Measurements from ENCODE around the gene TBCE. TPM values are rescaled to one million over a fixed set of nuclear protein-coding genes. Genes with fewer than 3 reads are reported as not detected.

TBCE gene
- total RNA-seq, 2 experiments from 2014 or later: 18.8 to 22.1 TPM

DNA sequence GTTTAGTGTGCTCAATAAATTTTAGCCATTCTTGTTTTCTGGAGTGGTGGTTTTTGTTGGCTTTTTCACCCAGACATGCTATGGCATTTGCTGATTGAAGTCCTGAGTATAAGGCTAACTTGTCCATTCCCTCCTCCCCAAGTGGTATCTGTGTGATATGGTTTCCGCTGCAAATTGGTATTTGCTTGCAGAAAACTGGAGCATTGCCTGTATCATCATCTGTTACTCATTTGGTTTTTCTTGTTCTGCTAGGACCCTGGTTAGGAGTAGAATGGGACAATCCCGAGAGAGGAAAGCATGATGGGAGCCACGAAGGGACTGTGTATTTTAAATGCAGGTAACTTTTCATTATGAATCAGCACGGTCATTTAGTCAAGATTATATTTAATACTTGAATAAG lies 34.0 kb downstream of the TBCE start:
- Mint-ChIP-seq H3K4me1 (ENCODE audit: low read depth) (peaks cover 2% of the 10 kb centered on the region), H3K4me3 (no peak overlapping the region), H3K27ac (no peak overlapping the region), H3K36me3 (ENCODE audit: low read depth) (peaks cover 5% of the 10 kb centered on the region), H3K9me3 (no peaks in the 10 kb centered on the region), H3K27me3 (ENCODE audit: low read depth) (no peaks in the 10 kb centered on the region)
- intact Hi-C loops (cut with micrococcal nuclease): no loop called here
- DNase-seq: no peak
- CTCF ChIA-PET: no interaction called here

DNA sequence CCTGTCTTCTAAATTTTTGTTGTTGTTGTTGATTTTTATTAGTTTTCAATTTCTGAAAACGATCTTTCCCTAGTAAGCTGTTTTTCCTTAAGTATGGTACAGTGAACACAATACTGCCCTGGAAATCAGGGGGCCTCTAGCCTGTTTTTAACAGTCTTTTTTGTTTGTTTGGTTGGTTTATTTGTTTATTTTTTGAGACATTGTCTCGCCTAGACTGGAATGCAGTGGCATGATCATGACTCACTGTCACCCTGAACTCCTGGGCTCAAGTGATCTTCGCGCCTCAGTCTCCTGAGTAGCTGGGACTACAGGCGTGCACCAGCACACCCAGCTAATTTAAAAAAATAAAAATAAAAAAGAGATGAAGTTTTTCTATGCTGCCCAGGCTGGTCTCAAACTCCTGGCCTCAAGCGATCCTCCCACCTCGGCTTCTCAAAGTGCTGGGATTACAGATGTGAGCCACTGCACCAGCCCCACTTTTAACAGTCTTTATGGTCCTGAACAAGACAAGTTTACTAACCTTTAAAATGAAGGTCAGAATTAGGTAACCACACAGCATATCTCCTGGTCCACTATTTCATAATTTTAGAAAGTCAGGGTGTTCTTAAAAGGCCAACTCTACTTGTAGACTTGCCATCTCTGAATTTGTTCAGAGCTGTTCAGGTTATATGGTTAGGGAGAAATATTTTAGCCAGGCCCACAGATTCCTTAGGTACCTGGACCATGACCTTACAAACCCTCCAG lies 35.4 kb downstream of the TBCE start:
- Mint-ChIP-seq H3K27ac (no peak overlapping the region), H3K36me3 (ENCODE audit: low read depth) (peaks cover 5% of the 10 kb centered on the region), H3K4me1 (ENCODE audit: low read depth) (peaks cover 2% of the 10 kb centered on the region), H3K9me3 (no peaks in the 10 kb centered on the region), H3K27me3 (ENCODE audit: low read depth) (no peaks in the 10 kb centered on the region), H3K4me3 (no peak overlapping the region)
- no peak for DNase-seq
- intact Hi-C loops (cut with micrococcal nuclease): no loop called here
- CTCF ChIA-PET: no interaction called here

DNA sequence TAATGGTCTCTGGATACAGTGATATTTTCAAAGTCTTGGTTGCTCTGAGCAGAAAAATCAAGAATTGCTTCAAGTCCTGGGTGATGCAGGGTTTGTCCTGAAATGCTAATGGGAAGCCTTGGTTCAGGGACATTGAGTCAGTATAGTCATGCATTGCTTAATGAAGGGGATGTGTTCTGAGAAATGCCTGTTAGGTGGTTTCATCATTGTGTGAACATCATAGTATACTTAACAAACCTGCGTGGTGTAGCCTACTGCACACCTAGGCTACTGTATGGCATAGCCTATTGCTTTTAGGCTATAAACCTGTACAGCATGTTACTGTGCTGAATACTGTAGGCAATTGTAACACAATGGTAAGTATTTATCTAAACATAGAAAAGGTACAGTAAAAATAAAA lies 36.4 kb downstream of the TBCE start:
- no peak overlapping the region for H3K4me3 Mint-ChIP-seq
- H3K4me1 Mint-ChIP-seq (ENCODE audit: low read depth): peaks cover 3% of the 10 kb centered on the region
- no peaks in the 10 kb centered on the region for H3K27me3 Mint-ChIP-seq (ENCODE audit: low read depth)
- H3K9me3 Mint-ChIP-seq: no peaks in the 10 kb centered on the region
- H3K36me3 Mint-ChIP-seq (ENCODE audit: low read depth): peaks cover 6% of the 10 kb centered on the region
- CTCF ChIA-PET: no interaction called here
- no peak for DNase-seq
- no peak overlapping the region for H3K27ac Mint-ChIP-seq
- intact Hi-C loops (cut with micrococcal nuclease): no loop called here

DNA sequence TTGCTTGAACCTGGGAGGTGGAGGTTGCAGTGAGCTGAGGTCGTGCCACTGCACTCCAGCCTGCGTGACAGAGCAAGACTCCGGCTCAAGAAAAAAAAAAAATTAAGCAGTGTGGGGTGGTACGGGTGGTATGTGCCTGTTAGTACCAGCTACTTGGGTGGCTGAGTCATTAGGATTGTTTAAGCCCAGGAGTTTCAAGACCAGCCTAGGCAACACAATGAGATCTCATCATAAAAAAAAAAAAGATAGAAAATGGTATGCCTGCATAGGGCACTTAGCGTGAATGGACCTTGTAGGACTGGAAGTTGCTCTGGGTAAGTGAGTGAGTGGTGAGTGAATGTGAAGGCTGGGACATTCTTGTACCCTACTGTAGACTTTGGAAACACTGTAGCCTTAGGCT lies 37.0 kb downstream of the TBCE start:
- Mint-ChIP-seq H3K4me1 (ENCODE audit: low read depth) (peaks cover 3% of the 10 kb centered on the region), H3K27ac (no peak overlapping the region), H3K36me3 (ENCODE audit: low read depth) (peaks cover 6% of the 10 kb centered on the region), H3K4me3 (no peak overlapping the region), H3K27me3 (ENCODE audit: low read depth) (no peaks in the 10 kb centered on the region), H3K9me3 (no peaks in the 10 kb centered on the region)
- intact Hi-C loops (cut with micrococcal nuclease): no loop called here
- CTCF ChIA-PET: interaction anchor here (0.7 to 2.6 kb wide), 2 partner anchors 12 to 23 kb away, joined by 3 to 14 read pairs; no protein-coding TSS in a partner anchor
- no peak for DNase-seq

DNA sequence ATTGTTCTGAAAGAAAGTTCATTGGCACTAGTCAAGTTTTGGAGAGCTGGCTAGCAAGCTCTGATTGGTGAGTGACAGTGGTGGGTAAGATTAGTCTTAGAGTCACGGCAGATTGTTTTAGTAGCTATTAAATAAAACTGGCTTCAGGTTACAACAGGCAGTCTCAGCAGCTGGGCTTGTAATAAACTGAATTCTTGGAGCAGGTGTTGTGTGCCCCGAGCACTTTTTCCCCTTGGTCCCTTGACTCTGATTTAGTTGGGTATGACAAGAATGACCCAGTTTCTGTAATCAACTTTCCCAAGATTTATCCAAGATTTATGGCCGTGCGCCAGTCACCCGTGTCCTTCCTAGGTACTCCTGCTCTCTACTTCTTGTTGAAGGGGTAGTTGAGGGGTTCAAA lies 40.2 kb downstream of the TBCE start:
- intact Hi-C loops (cut with micrococcal nuclease): no loop called here
- no peak overlapping the region for H3K4me3 Mint-ChIP-seq

DNA sequence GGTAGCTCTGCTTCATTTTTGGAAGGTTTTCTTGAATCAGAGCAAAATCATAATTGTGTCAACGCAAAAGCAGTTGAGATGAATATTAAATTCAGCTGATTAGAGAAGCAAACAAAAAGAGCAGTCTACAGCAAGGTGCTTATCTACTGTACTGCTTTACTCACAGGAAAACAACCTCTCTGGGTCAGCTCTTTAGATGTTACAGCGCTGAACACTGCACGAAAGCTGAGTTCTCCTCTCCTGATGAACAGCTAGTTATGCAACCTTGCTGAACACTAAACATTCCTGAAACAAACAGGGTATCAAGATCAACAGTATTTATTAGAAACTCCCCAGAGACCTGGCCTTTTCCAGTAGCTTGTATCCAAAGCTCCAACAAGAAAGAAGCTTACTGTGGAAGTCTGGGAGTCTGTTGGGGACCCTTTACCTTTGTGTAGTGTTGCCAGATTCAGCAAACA lies 41.3 kb downstream of the TBCE start:
- peaks cover 7% of the 10 kb centered on the region for H3K4me1 Mint-ChIP-seq (ENCODE audit: low read depth)
- no peaks in the 10 kb centered on the region for H3K27me3 Mint-ChIP-seq (ENCODE audit: low read depth)
- H3K27ac Mint-ChIP-seq: no peak overlapping the region
- no peak overlapping the region for H3K4me3 Mint-ChIP-seq
- H3K9me3 Mint-ChIP-seq: no peaks in the 10 kb centered on the region
- DNase-seq: no peak
- H3K36me3 Mint-ChIP-seq (ENCODE audit: low read depth): peaks cover 1% of the 10 kb centered on the region
- CTCF ChIA-PET: interaction anchor here (2.7 kb wide), 1 partner anchor 8 kb away, joined by 14 read pairs; no protein-coding TSS in a partner anchor
- intact Hi-C loops (cut with micrococcal nuclease): no loop called here

More for the DNA sequence above, 40.2 kb downstream of the TBCE start:
- CTCF ChIA-PET: interaction anchor here (2.7 kb wide), 1 partner anchor 9 kb away, joined by 14 read pairs; no protein-coding TSS in a partner anchor
- H3K27ac Mint-ChIP-seq: no peak overlapping the region
- H3K27me3 Mint-ChIP-seq (ENCODE audit: low read depth): no peaks in the 10 kb centered on the region
- no peaks in the 10 kb centered on the region for H3K9me3 Mint-ChIP-seq
- no peak for DNase-seq
- H3K4me1 Mint-ChIP-seq (ENCODE audit: low read depth): peaks cover 6% of the 10 kb centered on the region
- H3K36me3 Mint-ChIP-seq (ENCODE audit: low read depth): peaks cover 2% of the 10 kb centered on the region

DNA sequence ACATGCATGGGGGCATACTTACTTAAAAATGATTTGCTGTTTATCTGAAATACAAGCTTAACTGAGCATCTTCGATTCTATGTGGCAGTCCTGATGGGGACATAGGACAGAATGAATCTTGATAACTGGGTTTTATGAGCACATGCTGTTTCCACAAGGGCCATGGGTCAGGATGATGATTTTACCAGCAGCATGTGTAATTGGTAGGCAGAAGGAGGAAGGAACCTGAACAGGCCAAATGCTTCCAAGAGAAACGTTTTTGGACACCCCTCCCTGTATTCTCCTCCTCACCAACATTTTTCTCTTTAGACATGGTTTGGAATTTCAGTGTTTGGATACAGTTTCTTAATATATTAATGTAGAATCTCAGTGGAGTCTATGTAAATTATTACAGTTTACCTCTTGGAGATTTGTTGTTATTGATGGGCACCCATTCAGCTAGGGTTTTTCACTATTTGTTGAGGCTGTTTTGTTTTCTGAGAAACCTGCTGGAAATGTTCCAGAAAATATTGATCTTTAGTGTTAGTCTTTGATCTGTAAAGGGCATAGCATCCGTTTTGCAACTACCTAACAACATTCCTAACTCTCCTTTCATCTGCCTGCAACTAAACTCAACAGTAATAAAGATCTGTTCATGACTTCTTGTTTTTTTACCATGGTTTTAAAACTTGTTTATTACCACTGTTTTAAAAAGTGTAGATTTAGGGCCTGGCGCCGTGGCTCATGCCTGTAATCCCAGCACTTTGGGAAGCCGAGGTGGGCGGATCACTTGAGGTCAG lies 42.0 kb downstream of the TBCE start:
- Mint-ChIP-seq H3K9me3 (no peaks in the 10 kb centered on the region), H3K4me1 (ENCODE audit: low read depth) (peaks cover 7% of the 10 kb centered on the region), H3K4me3 (no peak overlapping the region), H3K36me3 (ENCODE audit: low read depth) (peaks cover 1% of the 10 kb centered on the region), H3K27me3 (ENCODE audit: low read depth) (no peaks in the 10 kb centered on the region), H3K27ac (no peak overlapping the region)
- DNase-seq: no peak
- intact Hi-C loops (cut with micrococcal nuclease): no loop called here
- CTCF ChIA-PET: interaction anchor here (2.7 kb wide), 1 partner anchor 8 kb away, joined by 14 read pairs; no protein-coding TSS in a partner anchor

DNA sequence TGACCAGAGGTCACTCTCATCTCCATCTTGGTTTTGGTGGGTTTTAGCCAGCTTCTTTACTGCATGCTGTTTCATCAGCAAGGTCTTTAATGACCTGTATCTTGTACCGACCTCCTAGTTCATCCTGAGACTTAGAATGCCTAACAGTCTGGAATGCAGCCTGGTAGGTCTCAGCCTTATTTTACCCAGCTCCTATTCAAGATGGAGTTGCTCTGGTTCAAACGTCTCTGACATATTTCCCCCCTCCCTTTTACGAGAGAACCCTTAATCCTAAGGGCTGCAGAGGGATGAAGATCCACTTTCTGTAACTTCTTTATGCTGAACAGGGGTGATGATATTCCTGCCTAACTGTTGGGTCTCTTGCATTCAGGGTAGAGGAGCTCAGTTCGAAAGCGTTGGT lies 43.2 kb downstream of the TBCE start:
- CTCF ChIA-PET: no interaction called here

DNA sequence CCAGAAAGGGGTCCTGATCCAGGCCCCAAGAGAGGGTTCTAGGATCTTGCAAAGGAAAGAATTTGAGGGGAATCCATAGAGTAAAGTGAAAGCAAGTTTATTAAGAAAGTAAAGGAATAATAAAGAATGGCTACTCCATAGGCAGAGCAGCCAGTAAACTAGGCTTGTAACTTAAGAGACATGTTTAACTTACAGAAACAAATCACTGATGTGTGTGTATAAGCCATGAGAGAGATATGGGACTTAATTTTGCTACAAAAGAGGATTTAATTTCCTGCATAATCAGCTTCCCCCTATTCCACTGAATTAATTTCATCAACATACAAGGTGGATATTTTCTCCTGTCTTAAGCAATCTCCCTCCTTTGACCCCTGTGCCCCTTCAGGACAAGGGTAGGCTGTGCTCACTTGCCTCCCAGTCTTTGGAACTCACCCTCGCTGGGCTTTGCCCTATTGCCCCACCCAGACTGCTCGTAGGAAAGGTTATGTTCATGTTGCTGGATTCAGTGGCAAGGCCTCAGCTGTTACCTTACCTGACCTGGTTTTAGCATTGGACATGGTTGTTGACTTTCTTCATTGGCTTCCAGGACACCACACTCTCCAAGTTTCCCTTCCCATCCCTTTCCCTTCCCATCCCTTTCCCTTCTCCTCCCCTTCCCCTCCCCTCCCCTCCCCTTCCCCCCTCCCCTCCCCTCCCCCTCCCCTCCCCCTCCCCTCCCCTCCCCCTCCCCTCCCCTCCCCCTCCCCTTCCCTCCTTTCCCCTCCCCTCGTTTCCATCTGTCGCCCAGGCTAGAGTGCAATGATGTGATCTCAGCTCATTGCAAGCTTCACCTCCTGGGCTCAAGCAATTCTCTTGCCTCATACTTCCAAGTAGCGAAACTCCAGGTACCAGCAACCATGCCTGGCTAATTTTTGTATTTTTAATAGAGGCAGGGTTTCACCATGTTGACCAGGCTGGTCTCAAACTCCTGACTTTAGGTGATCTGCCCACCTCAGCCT lies 44.6 kb downstream of the TBCE start:
- intact Hi-C loops (cut with micrococcal nuclease): no loop called here
- Mint-ChIP-seq H3K27ac (no peak overlapping the region), H3K4me3 (no peak overlapping the region), H3K36me3 (ENCODE audit: low read depth) (peaks cover 1% of the 10 kb centered on the region), H3K27me3 (ENCODE audit: low read depth) (no peaks in the 10 kb centered on the region), H3K9me3 (no peaks in the 10 kb centered on the region), H3K4me1 (ENCODE audit: low read depth) (peaks cover 7% of the 10 kb centered on the region)
- DNase-seq: no peak
- CTCF ChIA-PET: interaction anchor here (1.6 kb wide), 1 partner anchor 93 kb away, joined by 4 read pairs; no protein-coding TSS in a partner anchor

More for the DNA sequence above, 43.2 kb downstream of the TBCE start:
- intact Hi-C loops (cut with micrococcal nuclease): no loop called here
- H3K36me3 Mint-ChIP-seq (ENCODE audit: low read depth): peaks cover 1% of the 10 kb centered on the region
- H3K4me3 Mint-ChIP-seq: no peak overlapping the region
- peaks cover 7% of the 10 kb centered on the region for H3K4me1 Mint-ChIP-seq (ENCODE audit: low read depth)
- H3K27me3 Mint-ChIP-seq (ENCODE audit: low read depth): no peaks in the 10 kb centered on the region
- DNase-seq: no peak
- no peaks in the 10 kb centered on the region for H3K9me3 Mint-ChIP-seq
- no peak overlapping the region for H3K27ac Mint-ChIP-seq

DNA sequence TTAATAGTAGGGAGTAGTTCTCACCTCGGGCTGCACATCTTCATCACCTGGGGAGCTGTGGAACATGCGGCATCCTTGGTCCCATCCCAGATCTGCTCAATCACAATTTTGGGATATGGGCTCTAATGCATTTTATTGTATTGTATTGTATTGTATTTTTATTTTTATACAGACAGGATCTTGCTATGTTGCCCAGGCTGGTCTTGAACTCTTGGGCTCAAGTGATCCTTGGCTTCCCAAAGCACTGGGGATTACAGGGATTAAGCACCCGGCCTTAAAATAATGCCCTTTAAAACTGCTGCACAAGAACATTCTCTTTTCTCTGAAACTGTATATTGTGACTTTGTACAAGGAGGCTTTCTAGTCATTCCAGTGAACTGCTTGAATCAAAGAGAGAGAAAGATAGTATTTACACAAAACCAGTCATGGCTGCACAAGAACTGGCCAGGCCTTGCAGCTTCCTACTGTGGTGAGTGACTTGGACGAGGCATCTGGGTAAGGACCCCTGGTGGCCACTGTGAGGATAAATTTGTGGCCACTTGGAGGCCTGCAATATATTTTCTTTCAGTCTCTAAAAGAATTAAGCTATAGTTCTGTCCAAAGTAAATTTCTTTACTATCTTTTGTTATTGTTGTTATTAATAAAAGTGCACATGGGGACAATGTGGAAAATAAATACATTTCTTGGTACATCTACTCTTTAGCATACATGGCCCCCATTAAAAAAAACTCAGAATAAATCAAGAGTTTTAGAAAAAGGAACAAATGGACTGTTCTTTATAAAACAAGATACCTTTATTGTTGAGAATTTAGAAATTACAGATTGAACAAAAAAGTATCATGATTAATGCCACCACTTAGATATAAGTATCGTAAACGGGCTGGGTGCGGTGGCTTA lies 48.0 kb downstream of the TBCE start:
- H3K27me3 Mint-ChIP-seq (ENCODE audit: low read depth): no peaks in the 10 kb centered on the region
- H3K4me3 Mint-ChIP-seq: no peak overlapping the region
- H3K9me3 Mint-ChIP-seq: no peaks in the 10 kb centered on the region
- peaks cover 4% of the 10 kb centered on the region for H3K4me1 Mint-ChIP-seq (ENCODE audit: low read depth)
- peak; percentile 76 for DNase-seq
- intact Hi-C loops (cut with micrococcal nuclease): loop anchor here (1.0 to 2.0 kb wide), 3 partner anchors 48 to 162 kb away; partner anchors contain the start of genes ARID4B, GGPS1 and TBCE
- peaks cover 2% of the 10 kb centered on the region for H3K36me3 Mint-ChIP-seq (ENCODE audit: low read depth)
- H3K27ac Mint-ChIP-seq: no peak overlapping the region
- CTCF ChIA-PET: interaction anchor here (0.5 to 3.7 kb wide), 24 partner anchors 8 to 320 kb away, joined by 3 to 44 read pairs (median 6); no protein-coding TSS in a partner anchor

DNA sequence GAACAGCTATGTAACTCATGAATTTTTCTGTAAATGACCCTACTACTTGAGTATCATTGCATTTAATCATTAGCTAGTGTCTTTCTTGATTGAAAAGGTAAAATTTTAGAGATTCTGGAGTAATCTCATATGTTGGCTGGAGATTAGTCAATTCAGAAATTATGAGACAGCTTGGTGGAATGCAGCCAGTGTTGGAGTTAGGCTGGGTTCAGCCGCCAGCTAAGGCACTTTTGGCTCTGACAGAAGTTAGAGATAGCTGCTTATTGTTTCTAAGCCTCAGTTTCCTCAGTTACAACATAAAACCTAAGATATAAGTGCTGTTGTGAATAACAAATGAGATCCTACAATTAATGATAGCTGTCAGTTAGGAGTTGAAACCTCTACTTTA lies 49.4 kb downstream of the TBCE start:
- H3K27ac Mint-ChIP-seq: no peak overlapping the region
- no peak overlapping the region for H3K4me3 Mint-ChIP-seq
- peaks cover 2% of the 10 kb centered on the region for H3K36me3 Mint-ChIP-seq (ENCODE audit: low read depth)
- intact Hi-C loops (cut with micrococcal nuclease): loop anchor here (1.0 to 2.0 kb wide), 4 partner anchors 255 to 928 kb away; partner anchors contain the start of gene RBM34
- DNase-seq: no peak
- CTCF ChIA-PET: interaction anchor here (0.5 to 3.7 kb wide), 58 partner anchors 9 to 1088 kb away, joined by 3 to 44 read pairs (median 5); no protein-coding TSS in a partner anchor
- H3K9me3 Mint-ChIP-seq: no peaks in the 10 kb centered on the region
- no peaks in the 10 kb centered on the region for H3K27me3 Mint-ChIP-seq (ENCODE audit: low read depth)
- peaks cover 5% of the 10 kb centered on the region for H3K4me1 Mint-ChIP-seq (ENCODE audit: low read depth)
